ENCODE data around the gene CENPU.

CENPU gene

GRCh38 chr4:184649971-184650855 lies 83.7 kb downstream of the CENPU start:
- CTCF ChIA-PET, result interaction anchor here (0.7 to 1.6 kb wide), 2 partner anchors 10 to 387 kb away, joined by 3 read pairs; no protein-coding TSS in a partner anchor
- DNase-seq (ENCODE audit: low read depth, low spot score), result no peak
- POLR2A ChIA-PET, result interaction anchor here (1.0 to 1.6 kb wide), 3 partner anchors 10 to 386 kb away, joined by 4 to 5 read pairs (median 4); partner anchors contain the start of gene CENPU
- H3K4me3 ChIP-seq (ENCODE audit: low read depth, low read length), result peak overlapping the region; percentile 79
- TF ChIP-seq, protein P1, sequence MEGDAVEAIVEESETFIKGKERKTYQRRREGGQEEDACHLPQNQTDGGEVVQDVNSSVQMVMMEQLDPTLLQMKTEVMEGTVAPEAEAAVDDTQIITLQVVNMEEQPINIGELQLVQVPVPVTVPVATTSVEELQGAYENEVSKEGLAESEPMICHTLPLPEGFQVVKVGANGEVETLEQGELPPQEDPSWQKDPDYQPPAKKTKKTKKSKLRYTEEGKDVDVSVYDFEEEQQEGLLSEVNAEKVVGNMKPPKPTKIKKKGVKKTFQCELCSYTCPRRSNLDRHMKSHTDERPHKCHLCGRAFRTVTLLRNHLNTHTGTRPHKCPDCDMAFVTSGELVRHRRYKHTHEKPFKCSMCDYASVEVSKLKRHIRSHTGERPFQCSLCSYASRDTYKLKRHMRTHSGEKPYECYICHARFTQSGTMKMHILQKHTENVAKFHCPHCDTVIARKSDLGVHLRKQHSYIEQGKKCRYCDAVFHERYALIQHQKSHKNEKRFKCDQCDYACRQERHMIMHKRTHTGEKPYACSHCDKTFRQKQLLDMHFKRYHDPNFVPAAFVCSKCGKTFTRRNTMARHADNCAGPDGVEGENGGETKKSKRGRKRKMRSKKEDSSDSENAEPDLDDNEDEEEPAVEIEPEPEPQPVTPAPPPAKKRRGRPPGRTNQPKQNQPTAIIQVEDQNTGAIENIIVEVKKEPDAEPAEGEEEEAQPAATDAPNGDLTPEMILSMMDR (IDR thresholded peaks at IDR 0.05; ENCODE audit: insufficient read depth, low read length, missing control alignments), result no peak

DNA sequence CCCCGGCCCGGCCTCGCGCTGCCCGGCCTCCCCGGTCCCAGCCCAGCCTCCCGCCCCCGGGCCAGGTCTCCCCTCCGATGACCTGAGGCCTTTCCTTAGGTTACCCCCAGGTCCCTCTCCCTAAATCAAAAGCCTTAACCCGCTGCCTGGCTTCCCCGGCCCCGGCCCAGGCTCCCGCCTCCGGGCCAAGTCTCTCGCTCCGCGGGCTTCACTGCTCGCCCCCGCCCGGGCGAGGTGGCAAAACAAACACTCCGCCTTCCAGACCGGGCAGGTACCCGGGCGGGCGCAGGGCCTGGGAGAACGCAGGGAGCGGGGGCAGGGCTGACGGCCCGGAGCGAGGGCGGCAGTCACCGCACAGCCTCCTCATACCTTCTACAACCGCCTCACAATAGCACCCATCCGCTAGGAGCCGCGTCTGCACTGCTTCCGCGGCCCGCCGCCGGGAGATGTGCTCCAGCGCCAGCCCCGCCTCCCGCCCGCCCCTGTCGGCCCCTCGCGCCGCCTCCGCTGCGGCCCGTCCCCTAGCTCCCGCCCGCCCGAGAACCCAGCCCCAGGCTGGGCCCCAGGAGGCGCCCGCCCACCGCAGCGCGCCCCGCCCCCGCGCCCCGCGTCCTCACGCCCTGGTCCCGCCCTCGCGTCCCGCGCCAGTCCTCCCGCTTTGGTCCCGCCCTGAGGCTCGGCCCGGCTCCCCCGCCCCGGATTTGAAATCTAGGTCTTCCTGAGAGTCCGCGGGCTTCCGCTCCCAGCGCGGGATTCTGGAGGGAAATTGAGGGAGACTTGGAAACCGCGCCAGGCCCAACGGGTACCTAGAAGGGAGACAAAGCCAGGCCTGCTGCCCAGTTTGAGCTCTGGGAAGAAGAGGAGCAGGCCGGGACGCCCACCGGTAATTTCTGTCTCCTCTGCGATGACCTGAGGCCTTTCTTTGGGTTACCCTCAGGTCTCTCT lies 84.6 kb downstream of the CENPU start, which contains the start of the genes CASP3 and PRIMPOL:
CASP3 (minus strand) TSS at position 422 of the 945 bp plus-strand sequence. CDS start 10,994 bp downstream, outside the sequence.
PRIMPOL (plus strand) TSS at position 713 of the 945 bp plus-strand sequence. CDS start 7,403 bp downstream, outside the sequence.
- H3K4me3 ChIP-seq (ENCODE audit: low read depth, low read length), result peak within 1 kb of the TSS; percentile 79
- TF ChIP-seq, protein P1 (IDR thresholded peaks at IDR 0.05; ENCODE audit: insufficient read depth, low read length, missing control alignments), result peak; percentile 53
- CTCF ChIA-PET, result interaction anchor here (0.7 to 2.7 kb wide), 5 partner anchors 9 to 386 kb away, joined by 3 to 12 read pairs (median 3); partner anchors contain the start of gene ACSL1
- peak; percentile 51 for DNase-seq (ENCODE audit: low read depth, low spot score)
- POLR2A ChIA-PET, result interaction anchor here (1.0 to 1.6 kb wide), 4 partner anchors 9 to 385 kb away, joined by 3 to 5 read pairs (median 4); partner anchors contain the start of gene CENPU

- peak overlapping the region; percentile 75 for H3K4me3 ChIP-seq (ENCODE audit: low read depth, low read length)
- DNase-seq (ENCODE audit: low read depth, low spot score), result no peak
- CTCF ChIA-PET, result interaction anchor here (1.1 to 2.7 kb wide), 4 partner anchors 8 to 385 kb away, joined by 3 to 12 read pairs (median 4); partner anchors contain the start of gene ACSL1
- TF ChIP-seq, protein P1 (IDR thresholded peaks at IDR 0.05; ENCODE audit: insufficient read depth, low read length, missing control alignments), result no peak
- POLR2A ChIA-PET, result interaction anchor here (0.6 to 1.6 kb wide), 4 partner anchors 8 to 384 kb away, joined by 3 to 4 read pairs (median 4); partner anchors contain the start of gene CENPU
Observed at GRCh38 chr4:184648313-184649025, 85.4 kb downstream of the CENPU start.

DNA sequence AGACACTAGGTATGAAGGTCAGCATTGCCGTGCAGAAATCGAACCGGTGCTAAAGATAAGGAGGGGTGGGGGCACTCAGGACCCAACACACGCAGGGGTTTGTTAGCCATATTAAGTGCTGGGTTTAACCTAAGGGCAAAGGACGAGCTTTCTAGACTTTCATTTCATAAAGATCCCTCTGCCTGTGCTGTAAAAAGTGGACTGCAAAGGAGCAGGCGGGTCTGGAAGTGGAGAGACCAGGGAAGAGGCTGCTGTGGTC lies 85.9 kb downstream of the CENPU start:
- POLR2A ChIA-PET, result interaction anchor here (0.8 kb wide), 1 partner anchor 384 kb away, joined by 3 read pairs; no protein-coding TSS in a partner anchor
- TF ChIP-seq, protein P1 (IDR thresholded peaks at IDR 0.05; ENCODE audit: insufficient read depth, low read length, missing control alignments), result no peak
- no peak for DNase-seq (ENCODE audit: low read depth, low spot score)
- H3K4me3 ChIP-seq (ENCODE audit: low read depth, low read length), result peak overlapping the region; percentile 75
- CTCF ChIA-PET, result interaction anchor here (1.1 to 2.7 kb wide), 3 partner anchors 178 to 384 kb away, joined by 3 to 12 read pairs (median 5); partner anchors contain the start of gene ACSL1

DNA sequence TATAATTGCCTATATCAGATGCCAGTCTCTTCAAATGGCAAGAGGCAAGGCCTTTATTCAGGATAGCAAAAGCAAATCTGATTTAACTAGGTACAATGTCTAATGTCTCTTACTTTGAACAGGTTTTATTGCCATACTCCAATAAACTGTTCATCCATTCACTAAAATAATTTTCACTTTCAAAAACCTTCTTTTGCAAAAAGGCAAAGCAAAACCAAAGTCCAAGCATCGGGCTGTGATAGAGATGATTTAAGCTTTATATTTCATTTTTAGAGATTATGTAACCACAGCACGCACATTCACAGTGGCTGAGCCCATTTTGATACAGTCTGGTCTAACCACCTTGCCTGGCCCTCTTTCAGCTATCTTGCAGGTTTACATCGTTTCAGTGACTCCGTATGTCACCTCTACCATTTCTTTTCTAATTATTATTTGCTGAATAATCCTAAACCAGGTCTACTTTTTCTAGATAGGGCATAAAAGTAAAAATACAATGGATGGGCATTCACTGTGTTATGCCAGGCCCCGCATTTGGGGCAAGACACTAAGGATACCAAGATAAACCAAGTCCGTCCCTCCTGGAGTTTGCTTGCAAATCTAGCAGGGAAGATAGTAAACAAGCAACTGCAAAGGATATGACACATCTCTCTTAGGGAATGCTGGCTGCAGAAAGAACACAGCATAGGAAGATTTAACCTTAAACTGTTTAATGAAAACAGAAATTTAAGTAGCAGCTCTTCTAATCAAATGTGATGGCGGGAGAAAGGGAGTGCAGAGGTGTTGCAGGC lies 86.4 kb downstream of the CENPU start:
- peak overlapping the region; percentile 75 for H3K4me3 ChIP-seq (ENCODE audit: low read depth, low read length)
- ChIA-PET CTCF (interaction anchor here (1.2 to 2.7 kb wide), 2 partner anchors 98 to 384 kb away, joined by 3 to 12 read pairs; no protein-coding TSS in a partner anchor), POLR2A (no interaction called here)
- TF ChIP-seq, protein P1 (IDR thresholded peaks at IDR 0.05; ENCODE audit: insufficient read depth, low read length, missing control alignments), result no peak
- DNase-seq (ENCODE audit: low read depth, low spot score), result no peak
